SK-N-SH treated with all-trans-retinoic acid at 6 μM for 48 hours (cell line): ENCODE results near the gene POLD2.

Source experiments
- ATAC-seq: fragments of 200-7000 bp; cut with Tn5 transposase; 3 replicates; pipeline ENCODE4 v1.9.1; 2020; ENCODE audit warnings: mild to moderate bottlenecking, moderate library complexity
- ARNTL ChIP-seq: fragments of 450-650 bp; formaldehyde crosslinking; IDR thresholded peaks from 2 replicates; pipeline ENCODE4 v1.5.0; 2020; ENCODE audit warnings: low read depth, mild to moderate bottlenecking, moderate library complexity, borderline replicate concordance
- BACH2 ChIP-seq: fragments of 250-450 bp; sonication (Bioruptor Pico); IDR thresholded peaks from 2 replicates; pipeline ENCODE4 v1.9.0; 2021; ENCODE audit warnings: mild to moderate bottlenecking, borderline replicate concordance
- CREB5 ChIP-seq: fragments of 250-450 bp; sonication (Bioruptor Pico); IDR thresholded peaks from 2 replicates; pipeline ENCODE4 v1.5.1; 2020; ENCODE audit warnings: low read depth, mild to moderate bottlenecking, moderate library complexity
- CSDC2 ChIP-seq: fragments of 250-450 bp; sonication (Bioruptor Pico); IDR thresholded peaks from 2 replicates; pipeline ENCODE4 v1.5.0; 2020; ENCODE audit warnings: mild to moderate bottlenecking, moderate library complexity
- ESRRG ChIP-seq: fragments of 250-450 bp; sonication (Bioruptor Pico); IDR thresholded peaks from 2 replicates; pipeline ENCODE4 v1.6.1; 2021; ENCODE audit warnings: mild to moderate bottlenecking
- GLIS3 ChIP-seq: fragments of 250-450 bp; sonication (Bioruptor Pico); IDR thresholded peaks from 2 replicates; pipeline ENCODE4 v1.5.0; 2020; ENCODE audit warnings: mild to moderate bottlenecking, moderate library complexity
- ISL1 ChIP-seq: fragments of 250-450 bp; sonication (Bioruptor Pico); IDR thresholded peaks from 2 replicates; pipeline ENCODE4 v2.1.2; 2022; ENCODE audit warnings: mild to moderate bottlenecking, moderate library complexity
- OSR1 ChIP-seq: fragments of 250-450 bp; sonication (Bioruptor Pico); IDR thresholded peaks from 2 replicates; pipeline ENCODE4 v1.8.0; 2022; ENCODE audit warnings: moderate library complexity, mild to moderate bottlenecking, inconsistent platforms
- PATZ1 ChIP-seq: fragments of 250-450 bp; sonication (Bioruptor Pico); IDR thresholded peaks from 2 replicates; pipeline ENCODE4 v1.8.0; 2020; ENCODE audit warnings: mild to moderate bottlenecking, moderate library complexity, borderline replicate concordance
- POU6F1 ChIP-seq: fragments of 250-450 bp; sonication (Bioruptor Pico); IDR thresholded peaks from 2 replicates; pipeline ENCODE4 v1.8.0; 2021; ENCODE audit warnings: low read depth, mild to moderate bottlenecking, moderate library complexity, borderline replicate concordance
- PPARA ChIP-seq: fragments of 250-450 bp; sonication (Bioruptor Pico); IDR thresholded peaks from 2 replicates; pipeline ENCODE4 v1.5.0; 2020; ENCODE audit warnings: mild to moderate bottlenecking, borderline replicate concordance
- RARB ChIP-seq: fragments of 250-450 bp; sonication (Bioruptor Pico); IDR thresholded peaks from 2 replicates; pipeline ENCODE4 v1.8.0; 2021; ENCODE audit warnings: mild to moderate bottlenecking, moderate library complexity
- SNAI2 ChIP-seq: fragments of 250-450 bp; sonication (Bioruptor Pico); IDR thresholded peaks from 2 replicates; pipeline ENCODE4 v1.5.0; 2020; ENCODE audit warnings: mild to moderate bottlenecking, moderate library complexity
- TCF4 ChIP-seq: fragments of 250-450 bp; sonication (Bioruptor Pico); IDR thresholded peaks from 2 replicates; pipeline ENCODE4 v1.8.0; 2021; ENCODE audit warnings: mild to moderate bottlenecking, moderate library complexity, borderline replicate concordance
- ZC3H10 ChIP-seq: fragments of 250-450 bp; sonication (Bioruptor Pico); IDR thresholded peaks from 2 replicates; pipeline ENCODE4 v1.5.1; 2021; ENCODE audit warnings: mild to moderate bottlenecking, moderate library complexity
- ZFP3 ChIP-seq: fragments of 250-450 bp; sonication (Bioruptor Pico); IDR thresholded peaks from 2 replicates; pipeline ENCODE4 v1.5.0; 2020; ENCODE audit warnings: mild to moderate bottlenecking, moderate library complexity
- ZFP30 ChIP-seq: fragments of 450-650 bp; formaldehyde crosslinking; IDR thresholded peaks from 2 replicates; pipeline ENCODE4 v1.5.0; 2022; ENCODE audit warnings: mild to moderate bottlenecking, moderate library complexity
- ZNF565 ChIP-seq: fragments of 450-650 bp; formaldehyde crosslinking; conservative IDR thresholded peaks from 2 replicates; pipeline ENCODE4 v1.5.0; 2020; ENCODE audit warnings: low read depth, mild to moderate bottlenecking, moderate library complexity
- ZNF70 ChIP-seq: fragments of 450-650 bp; formaldehyde crosslinking; IDR thresholded peaks from 2 replicates; pipeline ENCODE4 v1.5.0; 2020; ENCODE audit warnings: mild to moderate bottlenecking, moderate library complexity
- ZNF8 ChIP-seq: fragments of 450-650 bp; formaldehyde crosslinking; IDR thresholded peaks from 2 replicates; pipeline ENCODE4 v1.5.0; 2020; ENCODE audit warnings: mild to moderate bottlenecking, moderate library complexity
- TF ChIP-seq, protein P1 (sequence below): fragments of 250-450 bp; sonication (Bioruptor Pico); IDR thresholded peaks from 2 replicates; pipeline ENCODE4 v1.5.1; 2021; ENCODE audit warnings: mild to moderate bottlenecking, moderate library complexity
- TF ChIP-seq, protein P2 (sequence below): fragments of 250-450 bp; sonication (Bioruptor Pico); IDR thresholded peaks from 2 replicates; pipeline ENCODE4 v1.5.0; 2020; ENCODE audit warnings: mild to moderate bottlenecking, moderate library complexity

POLD2 gene

GRCh38 chr7:44155191-44156185 lies 32.1 kb upstream of the POLD2 start:
- no peak for ATAC-seq
- TF ChIP-seq ZNF565, result no peak
- TF ChIP-seq TCF4 (CRISPR knock-in tag), result no peak
- no peak for TF ChIP-seq BACH2 (CRISPR knock-in tag)
- no peak for TF ChIP-seq GLIS3 (CRISPR knock-in tag)
- TF ChIP-seq ISL1, result no peak
- no peak for TF ChIP-seq CREB5
- TF ChIP-seq OSR1 (CRISPR knock-in tag), result no peak
- no peak for TF ChIP-seq POU6F1 (CRISPR knock-in tag)
- TF ChIP-seq, protein P1, sequence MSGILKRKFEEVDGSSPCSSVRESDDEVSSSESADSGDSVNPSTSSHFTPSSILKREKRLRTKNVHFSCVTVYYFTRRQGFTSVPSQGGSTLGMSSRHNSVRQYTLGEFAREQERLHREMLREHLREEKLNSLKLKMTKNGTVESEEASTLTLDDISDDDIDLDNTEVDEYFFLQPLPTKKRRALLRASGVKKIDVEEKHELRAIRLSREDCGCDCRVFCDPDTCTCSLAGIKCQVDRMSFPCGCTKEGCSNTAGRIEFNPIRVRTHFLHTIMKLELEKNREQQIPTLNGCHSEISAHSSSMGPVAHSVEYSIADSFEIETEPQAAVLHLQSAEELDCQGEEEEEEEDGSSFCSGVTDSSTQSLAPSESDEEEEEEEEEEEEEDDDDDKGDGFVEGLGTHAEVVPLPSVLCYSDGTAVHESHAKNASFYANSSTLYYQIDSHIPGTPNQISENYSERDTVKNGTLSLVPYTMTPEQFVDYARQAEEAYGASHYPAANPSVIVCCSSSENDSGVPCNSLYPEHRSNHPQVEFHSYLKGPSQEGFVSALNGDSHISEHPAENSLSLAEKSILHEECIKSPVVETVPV (CRISPR knock-in tag), result no peak
- no peak for TF ChIP-seq ZNF8 (CRISPR knock-in tag)
- no peak for TF ChIP-seq SNAI2 (CRISPR knock-in tag)
- no peak for TF ChIP-seq PPARA (CRISPR knock-in tag)
- no peak for TF ChIP-seq ZC3H10 (CRISPR knock-in tag)
- TF ChIP-seq ZNF70, result no peak
- TF ChIP-seq ZFP30 (CRISPR knock-in tag), result no peak
- TF ChIP-seq ESRRG (CRISPR knock-in tag), result no peak
- no peak for TF ChIP-seq ARNTL
- TF ChIP-seq ZFP3 (CRISPR knock-in tag), result no peak
- no peak for TF ChIP-seq RARB
- TF ChIP-seq, protein P2, sequence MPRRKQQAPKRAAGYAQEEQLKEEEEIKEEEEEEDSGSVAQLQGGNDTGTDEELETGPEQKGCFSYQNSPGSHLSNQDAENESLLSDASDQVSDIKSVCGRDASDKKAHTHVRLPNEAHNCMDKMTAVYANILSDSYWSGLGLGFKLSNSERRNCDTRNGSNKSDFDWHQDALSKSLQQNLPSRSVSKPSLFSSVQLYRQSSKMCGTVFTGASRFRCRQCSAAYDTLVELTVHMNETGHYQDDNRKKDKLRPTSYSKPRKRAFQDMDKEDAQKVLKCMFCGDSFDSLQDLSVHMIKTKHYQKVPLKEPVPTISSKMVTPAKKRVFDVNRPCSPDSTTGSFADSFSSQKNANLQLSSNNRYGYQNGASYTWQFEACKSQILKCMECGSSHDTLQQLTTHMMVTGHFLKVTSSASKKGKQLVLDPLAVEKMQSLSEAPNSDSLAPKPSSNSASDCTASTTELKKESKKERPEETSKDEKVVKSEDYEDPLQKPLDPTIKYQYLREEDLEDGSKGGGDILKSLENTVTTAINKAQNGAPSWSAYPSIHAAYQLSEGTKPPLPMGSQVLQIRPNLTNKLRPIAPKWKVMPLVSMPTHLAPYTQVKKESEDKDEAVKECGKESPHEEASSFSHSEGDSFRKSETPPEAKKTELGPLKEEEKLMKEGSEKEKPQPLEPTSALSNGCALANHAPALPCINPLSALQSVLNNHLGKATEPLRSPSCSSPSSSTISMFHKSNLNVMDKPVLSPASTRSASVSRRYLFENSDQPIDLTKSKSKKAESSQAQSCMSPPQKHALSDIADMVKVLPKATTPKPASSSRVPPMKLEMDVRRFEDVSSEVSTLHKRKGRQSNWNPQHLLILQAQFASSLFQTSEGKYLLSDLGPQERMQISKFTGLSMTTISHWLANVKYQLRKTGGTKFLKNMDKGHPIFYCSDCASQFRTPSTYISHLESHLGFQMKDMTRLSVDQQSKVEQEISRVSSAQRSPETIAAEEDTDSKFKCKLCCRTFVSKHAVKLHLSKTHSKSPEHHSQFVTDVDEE (CRISPR knock-in tag), result no peak

DNA sequence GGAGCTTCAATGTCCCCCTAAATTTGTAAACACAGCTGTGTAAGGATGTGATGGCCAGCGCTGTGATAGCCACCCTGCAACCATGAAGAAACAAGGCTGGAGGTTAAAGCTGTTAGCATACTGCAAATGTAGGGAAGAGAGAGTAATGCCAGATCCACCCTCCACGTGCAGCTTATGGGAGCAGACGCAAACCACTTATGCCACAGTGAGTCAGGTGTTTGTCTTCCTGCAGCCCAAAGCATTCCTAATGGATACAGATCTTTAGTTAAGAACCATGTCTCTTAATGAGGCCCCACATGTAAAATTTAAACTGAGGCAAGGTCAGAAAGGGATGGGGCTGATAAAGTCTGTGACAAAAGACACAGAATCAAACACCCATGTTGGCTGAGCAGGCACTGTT lies 31.4 kb upstream of the POLD2 start:
- ATAC-seq, result no peak
- no peak for TF ChIP-seq ZNF565
- no peak for TF ChIP-seq POU6F1 (CRISPR knock-in tag)
- TF ChIP-seq ARNTL, result no peak
- no peak for TF ChIP-seq ZFP30 (CRISPR knock-in tag)
- no peak for TF ChIP-seq ZNF8 (CRISPR knock-in tag)
- no peak for TF ChIP-seq ZNF70
- TF ChIP-seq PATZ1, result no peak
- no peak for TF ChIP-seq PPARA (CRISPR knock-in tag)
- TF ChIP-seq RARB, result no peak
- TF ChIP-seq ZFP3 (CRISPR knock-in tag), result no peak
- no peak for TF ChIP-seq ESRRG (CRISPR knock-in tag)
- no peak for TF ChIP-seq CSDC2
- no peak for TF ChIP-seq TCF4 (CRISPR knock-in tag)
- TF ChIP-seq OSR1 (CRISPR knock-in tag), result no peak
- no peak for TF ChIP-seq CREB5
